Measurements from ENCODE around the gene LAIR1. TPM values are rescaled to one million over a fixed set of nuclear protein-coding genes. Genes with fewer than 3 reads are reported as not detected.

The LAIR1 gene
- total RNA-seq, 1 donor from 2014 or later, result not detected

DNA sequence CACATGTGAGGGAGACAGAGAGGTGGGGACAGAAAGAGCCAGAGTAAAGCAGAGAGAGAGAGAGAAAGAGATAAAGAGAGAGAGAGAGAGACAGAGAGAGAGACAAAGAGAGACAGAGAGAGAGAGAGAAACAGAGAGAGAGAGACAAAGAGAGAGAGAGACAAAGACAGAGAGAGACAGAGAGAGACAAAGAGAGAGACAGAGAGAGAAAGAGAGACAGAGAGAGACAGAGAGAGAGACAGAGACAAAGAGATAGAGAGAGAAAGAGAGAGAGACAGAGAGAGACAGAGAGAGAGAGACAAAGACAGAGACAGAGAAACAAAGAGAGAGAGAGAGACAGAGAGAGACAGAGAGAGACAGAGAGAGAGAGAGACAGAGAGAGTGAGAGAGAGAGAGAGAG lies 46.3 kb upstream of the LAIR1 start:
- H3K4me1 Mint-ChIP-seq (ENCODE audit: low read depth, unreplicated experiment), result no peaks in the 10 kb centered on the region
- FAIRE-seq (no peak), DNase-seq (ENCODE audit: low read depth) (no peak)
- no peaks in the 10 kb centered on the region for H3K9me3 Mint-ChIP-seq (ENCODE audit: unreplicated experiment)
- H3K4me3 ChIP-seq (ENCODE audit: insufficient read depth, low read depth, low read length), result no peak overlapping the region
- H3K79me2 ChIP-seq (ENCODE audit: insufficient read depth, low read length), result no peaks in the 10 kb centered on the region
- no peaks in the 10 kb centered on the region for H3K4me1 ChIP-seq (ENCODE audit: insufficient read depth, low read length)
- TF ChIP-seq EZH2 (IDR thresholded peaks at IDR 0.05; ENCODE audit: insufficient read depth, low read length), result no peak
- H3K27ac Mint-ChIP-seq (ENCODE audit: unreplicated experiment), result peak overlapping the region; percentile 70
- H3K9me3 ChIP-seq (ENCODE audit: insufficient read depth, low read depth, low read length), result peaks cover 6% of the 10 kb centered on the region
- H2AFZ ChIP-seq (ENCODE audit: low read depth, low read length), result no peak overlapping the region
- H3K27me3 Mint-ChIP-seq (ENCODE audit: low read depth, unreplicated experiment), result peaks cover 33% of the 10 kb centered on the region
- no peaks in the 10 kb centered on the region for H3K36me3 ChIP-seq (ENCODE audit: insufficient read depth, low read length)
- no peaks in the 10 kb centered on the region for H4K20me1 ChIP-seq (ENCODE audit: insufficient read depth, low read length)
- H3K27me3 ChIP-seq (ENCODE audit: insufficient read depth, low read length), result peaks cover 7% of the 10 kb centered on the region
- H3K36me3 Mint-ChIP-seq (ENCODE audit: low read depth, unreplicated experiment), result no peaks in the 10 kb centered on the region
- no peak overlapping the region for H3K4me3 Mint-ChIP-seq (ENCODE audit: unreplicated experiment)
- H3K4me2 ChIP-seq (ENCODE audit: low read length), result no peak overlapping the region
- H3K9ac ChIP-seq (ENCODE audit: low read length), result no peak overlapping the region
- H3K27ac ChIP-seq (ENCODE audit: low read depth, low read length), result no peak overlapping the region

DNA sequence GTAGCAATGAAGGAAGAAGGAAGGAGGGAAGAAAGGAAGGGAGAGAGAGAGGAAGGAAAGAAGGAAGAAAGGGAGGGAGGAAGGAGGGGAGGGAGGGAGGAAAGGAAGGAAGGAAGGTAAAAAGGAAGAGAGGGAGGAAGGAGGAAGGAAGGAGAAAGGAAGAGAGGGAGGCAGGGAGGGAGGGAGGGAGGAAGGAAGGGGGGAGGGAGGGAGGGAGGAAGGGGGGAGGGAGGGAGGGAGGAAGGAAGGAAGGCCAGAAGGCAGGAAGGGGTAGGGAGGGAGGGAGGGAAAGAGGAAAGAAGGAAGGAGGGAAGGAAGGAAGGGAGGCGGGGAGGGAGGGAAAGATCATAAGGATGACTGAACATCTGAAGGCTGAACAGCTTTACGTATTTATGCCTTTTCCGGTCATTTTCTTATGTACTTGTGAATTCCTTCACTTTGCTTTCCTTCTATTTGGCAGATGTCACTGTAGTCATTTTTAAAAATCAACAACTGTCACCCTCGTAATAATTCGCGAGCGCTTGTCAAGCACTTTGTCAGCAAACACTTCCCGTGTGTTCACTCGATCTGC lies 43.8 kb upstream of the LAIR1 start:
- Mint-ChIP-seq H3K27me3 (ENCODE audit: low read depth, unreplicated experiment) (peaks cover 28% of the 10 kb centered on the region), H3K9me3 (ENCODE audit: unreplicated experiment) (no peaks in the 10 kb centered on the region), H3K4me1 (ENCODE audit: low read depth, unreplicated experiment) (no peaks in the 10 kb centered on the region), H3K4me3 (ENCODE audit: unreplicated experiment) (no peak overlapping the region), H3K27ac (ENCODE audit: unreplicated experiment) (no peak overlapping the region), H3K36me3 (ENCODE audit: low read depth, unreplicated experiment) (no peaks in the 10 kb centered on the region)
- no peak for FAIRE-seq
- no peaks in the 10 kb centered on the region for H3K27me3 ChIP-seq (ENCODE audit: insufficient read depth, low read length)
- no peaks in the 10 kb centered on the region for H3K36me3 ChIP-seq (ENCODE audit: insufficient read depth, low read length)
- DNase-seq (ENCODE audit: low read depth), result no peak
- peaks cover 3% of the 10 kb centered on the region for H3K9me3 ChIP-seq (ENCODE audit: insufficient read depth, low read depth, low read length)
- no peak for TF ChIP-seq EZH2 (IDR thresholded peaks at IDR 0.05; ENCODE audit: insufficient read depth, low read length)
- TF ChIP-seq, protein P1, sequence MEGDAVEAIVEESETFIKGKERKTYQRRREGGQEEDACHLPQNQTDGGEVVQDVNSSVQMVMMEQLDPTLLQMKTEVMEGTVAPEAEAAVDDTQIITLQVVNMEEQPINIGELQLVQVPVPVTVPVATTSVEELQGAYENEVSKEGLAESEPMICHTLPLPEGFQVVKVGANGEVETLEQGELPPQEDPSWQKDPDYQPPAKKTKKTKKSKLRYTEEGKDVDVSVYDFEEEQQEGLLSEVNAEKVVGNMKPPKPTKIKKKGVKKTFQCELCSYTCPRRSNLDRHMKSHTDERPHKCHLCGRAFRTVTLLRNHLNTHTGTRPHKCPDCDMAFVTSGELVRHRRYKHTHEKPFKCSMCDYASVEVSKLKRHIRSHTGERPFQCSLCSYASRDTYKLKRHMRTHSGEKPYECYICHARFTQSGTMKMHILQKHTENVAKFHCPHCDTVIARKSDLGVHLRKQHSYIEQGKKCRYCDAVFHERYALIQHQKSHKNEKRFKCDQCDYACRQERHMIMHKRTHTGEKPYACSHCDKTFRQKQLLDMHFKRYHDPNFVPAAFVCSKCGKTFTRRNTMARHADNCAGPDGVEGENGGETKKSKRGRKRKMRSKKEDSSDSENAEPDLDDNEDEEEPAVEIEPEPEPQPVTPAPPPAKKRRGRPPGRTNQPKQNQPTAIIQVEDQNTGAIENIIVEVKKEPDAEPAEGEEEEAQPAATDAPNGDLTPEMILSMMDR (IDR thresholded peaks at IDR 0.05; ENCODE audit: insufficient read depth, low read depth, low read length), result no peak
- no peak overlapping the region for H3K9ac ChIP-seq (ENCODE audit: low read length)
- no peaks in the 10 kb centered on the region for H3K4me1 ChIP-seq (ENCODE audit: insufficient read depth, low read length)
- H2AFZ ChIP-seq (ENCODE audit: low read depth, low read length), result no peak overlapping the region
- H3K4me3 ChIP-seq (ENCODE audit: insufficient read depth, low read depth, low read length), result no peak overlapping the region
- H3K27ac ChIP-seq (ENCODE audit: low read depth, low read length), result no peak overlapping the region
- H3K79me2 ChIP-seq (ENCODE audit: insufficient read depth, low read length), result no peaks in the 10 kb centered on the region
- no peaks in the 10 kb centered on the region for H4K20me1 ChIP-seq (ENCODE audit: insufficient read depth, low read length)
- H3K4me2 ChIP-seq (ENCODE audit: low read length), result no peak overlapping the region

DNA sequence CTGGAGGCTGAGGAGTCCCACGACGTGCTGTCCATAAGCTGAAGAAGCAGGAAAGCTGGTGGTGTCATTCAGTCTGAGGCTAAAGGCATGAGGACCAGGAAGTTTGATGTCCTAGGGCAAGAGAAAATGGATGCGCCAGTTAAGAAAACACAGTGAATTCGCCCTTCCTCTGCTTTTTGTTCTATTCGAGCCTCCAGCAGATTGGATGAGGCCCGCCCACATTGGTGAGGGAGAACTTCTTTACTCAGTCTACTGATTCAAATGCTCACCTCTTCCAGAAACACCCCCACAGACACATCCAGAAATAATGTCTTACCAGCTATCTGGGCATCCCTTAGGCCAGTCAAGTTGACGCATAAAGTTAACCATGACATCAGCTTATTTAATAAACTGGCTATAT lies 43.0 kb upstream of the LAIR1 start:
- H3K79me2 ChIP-seq (ENCODE audit: insufficient read depth, low read length), result no peaks in the 10 kb centered on the region
- Mint-ChIP-seq H3K4me1 (ENCODE audit: low read depth, unreplicated experiment) (no peaks in the 10 kb centered on the region), H3K9me3 (ENCODE audit: unreplicated experiment) (no peaks in the 10 kb centered on the region), H3K36me3 (ENCODE audit: low read depth, unreplicated experiment) (no peaks in the 10 kb centered on the region), H3K4me3 (ENCODE audit: unreplicated experiment) (no peak overlapping the region), H3K27ac (ENCODE audit: unreplicated experiment) (no peak overlapping the region), H3K27me3 (ENCODE audit: low read depth, unreplicated experiment) (peaks cover 23% of the 10 kb centered on the region)
- no peak overlapping the region for H3K27ac ChIP-seq (ENCODE audit: low read depth, low read length)
- no peak for TF ChIP-seq EZH2 (IDR thresholded peaks at IDR 0.05; ENCODE audit: insufficient read depth, low read length)
- TF ChIP-seq, protein P1 (IDR thresholded peaks at IDR 0.05; ENCODE audit: insufficient read depth, low read depth, low read length), result no peak
- H3K36me3 ChIP-seq (ENCODE audit: insufficient read depth, low read length), result no peaks in the 10 kb centered on the region
- DNase-seq (ENCODE audit: low read depth) (no peak), FAIRE-seq (no peak)
- H3K9ac ChIP-seq (ENCODE audit: low read length), result no peak overlapping the region
- no peaks in the 10 kb centered on the region for H3K4me1 ChIP-seq (ENCODE audit: insufficient read depth, low read length)
- peaks cover 3% of the 10 kb centered on the region for H3K9me3 ChIP-seq (ENCODE audit: insufficient read depth, low read depth, low read length)
- no peaks in the 10 kb centered on the region for H4K20me1 ChIP-seq (ENCODE audit: insufficient read depth, low read length)
- H3K4me2 ChIP-seq (ENCODE audit: low read length), result no peak overlapping the region
- no peak overlapping the region for H3K4me3 ChIP-seq (ENCODE audit: insufficient read depth, low read depth, low read length)
- H2AFZ ChIP-seq (ENCODE audit: low read depth, low read length), result no peak overlapping the region
- H3K27me3 ChIP-seq (ENCODE audit: insufficient read depth, low read length), result no peaks in the 10 kb centered on the region

Data from astrocyte (in vitro differentiated cells and primary cell).